Astrocyte of the spinal cord (primary cell): ENCODE data around the gene WRAP73.
A peak's percentile ranks its signal among the peaks of the same experiment; 100 is the strongest.

Source experiments
- DNase-seq: peaks from one replicate; pipeline ENCODE4 v3.0.0; 2011; ENCODE audit warnings: low read depth, low spot score
- H3K4me3 ChIP-seq: 2 replicates; pipeline ENCODE4 v1.5.1; 2011; ENCODE audit warnings: low read depth, mild to moderate bottlenecking, low read length, moderate library complexity
- CTCF ChIP-seq: IDR thresholded peaks from 2 replicates; pipeline ENCODE4 v1.5.1; 2012; ENCODE audit warnings: low read depth, mild to moderate bottlenecking, low read length, inconsistent platforms
- in situ Hi-C: cut with HindIII; loops from 2 replicates; pipeline ENCODE4 v1.10.0; 2017; ENCODE audit warnings: low sequenced_read_pairs

WRAP73 gene

GRCh38 chr1:3654549-3655281 lies 4.8 kb upstream of the WRAP73 start:
- H3K4me3 ChIP-seq: no peak overlapping the region
- no peak for TF ChIP-seq CTCF
- no peak for DNase-seq
- in situ Hi-C loops: no loop called here

GRCh38 chr1:3653286-3653618 lies 3.3 kb upstream of the WRAP73 start:
- no peak for DNase-seq
- in situ Hi-C loops: no loop called here
- H3K4me3 ChIP-seq: no peak overlapping the region
- no peak for TF ChIP-seq CTCF

DNA sequence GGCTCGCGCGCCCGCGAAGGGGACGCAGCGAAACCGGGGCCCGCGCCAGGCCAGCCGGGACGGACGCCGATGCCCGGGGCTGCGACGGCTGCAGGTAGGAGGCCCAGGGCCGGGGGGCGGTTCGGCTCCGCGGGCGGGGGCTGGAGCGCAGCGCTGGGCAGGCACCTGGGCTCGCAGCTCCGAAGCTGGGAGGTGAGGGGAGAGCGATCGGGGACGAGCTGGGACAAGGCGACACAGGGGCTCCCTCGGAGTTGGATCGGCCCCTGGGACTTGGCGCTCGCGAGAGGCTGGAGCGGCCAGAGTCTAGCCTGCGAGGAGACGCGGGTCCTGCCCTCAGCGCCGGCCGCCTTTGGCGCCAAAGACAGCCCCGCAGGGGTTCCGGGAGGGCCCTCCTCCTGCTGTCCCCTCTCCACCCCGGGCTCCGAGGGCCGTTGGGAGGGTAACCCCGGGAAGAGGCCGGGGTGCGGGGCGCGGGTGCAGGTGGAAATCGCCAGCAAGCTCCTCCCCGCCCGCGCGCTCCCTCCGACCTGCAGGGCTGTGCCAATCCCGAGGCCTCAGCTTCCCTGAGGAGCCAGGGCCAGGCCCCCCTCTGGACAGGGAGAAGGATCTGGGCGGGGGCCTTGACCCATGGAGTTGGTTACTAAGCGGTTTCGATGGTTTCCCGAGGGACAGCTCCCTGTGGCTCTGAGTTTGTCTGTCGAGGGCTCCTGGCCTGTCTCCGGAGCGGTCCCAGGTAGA lies 2.8 kb upstream of the WRAP73 start:
- in situ Hi-C loops: no loop called here
- H3K4me3 ChIP-seq: no peak overlapping the region
- TF ChIP-seq CTCF: no peak
- DNase-seq: no peak

DNA sequence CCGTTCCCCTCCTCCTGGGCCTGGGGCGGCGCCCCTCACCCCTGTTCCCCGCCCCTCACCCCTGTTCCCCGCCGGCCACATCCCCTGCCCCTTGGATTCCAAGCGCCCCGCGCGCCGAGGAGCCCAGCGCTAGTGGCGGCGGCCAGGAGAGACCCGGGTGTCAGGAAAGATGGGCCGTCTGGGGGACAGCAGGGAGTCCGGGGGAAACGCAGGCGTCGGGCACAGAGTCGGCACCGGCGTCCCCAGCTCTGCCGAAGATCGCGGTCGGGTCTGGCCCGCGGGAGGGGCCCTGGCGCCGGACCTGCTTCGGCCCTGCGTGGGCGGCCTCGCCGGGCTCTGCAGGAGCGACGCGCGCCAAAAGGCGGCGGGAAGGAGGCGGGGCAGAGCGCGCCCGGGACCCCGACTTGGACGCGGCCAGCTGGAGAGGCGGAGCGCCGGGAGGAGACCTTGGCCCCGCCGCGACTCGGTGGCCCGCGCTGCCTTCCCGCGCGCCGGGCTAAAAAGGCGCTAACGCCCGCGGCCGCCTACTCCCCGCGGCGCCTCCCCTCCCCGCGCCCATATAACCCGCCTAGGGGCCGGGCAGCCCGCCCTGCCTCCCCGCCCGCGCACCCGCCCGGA lies 2.1 kb upstream of the WRAP73 start, which contains the start of gene TP73:
TSS of gene TP73 (plus strand) at position 587 of the 618 bp plus-strand sequence. CDS start 29,850 bp downstream, outside the sequence.
- in situ Hi-C loops: no loop called here
- no peak for TF ChIP-seq CTCF
- DNase-seq: no peak
- no peak within 1 kb of the TSS for H3K4me3 ChIP-seq

DNA sequence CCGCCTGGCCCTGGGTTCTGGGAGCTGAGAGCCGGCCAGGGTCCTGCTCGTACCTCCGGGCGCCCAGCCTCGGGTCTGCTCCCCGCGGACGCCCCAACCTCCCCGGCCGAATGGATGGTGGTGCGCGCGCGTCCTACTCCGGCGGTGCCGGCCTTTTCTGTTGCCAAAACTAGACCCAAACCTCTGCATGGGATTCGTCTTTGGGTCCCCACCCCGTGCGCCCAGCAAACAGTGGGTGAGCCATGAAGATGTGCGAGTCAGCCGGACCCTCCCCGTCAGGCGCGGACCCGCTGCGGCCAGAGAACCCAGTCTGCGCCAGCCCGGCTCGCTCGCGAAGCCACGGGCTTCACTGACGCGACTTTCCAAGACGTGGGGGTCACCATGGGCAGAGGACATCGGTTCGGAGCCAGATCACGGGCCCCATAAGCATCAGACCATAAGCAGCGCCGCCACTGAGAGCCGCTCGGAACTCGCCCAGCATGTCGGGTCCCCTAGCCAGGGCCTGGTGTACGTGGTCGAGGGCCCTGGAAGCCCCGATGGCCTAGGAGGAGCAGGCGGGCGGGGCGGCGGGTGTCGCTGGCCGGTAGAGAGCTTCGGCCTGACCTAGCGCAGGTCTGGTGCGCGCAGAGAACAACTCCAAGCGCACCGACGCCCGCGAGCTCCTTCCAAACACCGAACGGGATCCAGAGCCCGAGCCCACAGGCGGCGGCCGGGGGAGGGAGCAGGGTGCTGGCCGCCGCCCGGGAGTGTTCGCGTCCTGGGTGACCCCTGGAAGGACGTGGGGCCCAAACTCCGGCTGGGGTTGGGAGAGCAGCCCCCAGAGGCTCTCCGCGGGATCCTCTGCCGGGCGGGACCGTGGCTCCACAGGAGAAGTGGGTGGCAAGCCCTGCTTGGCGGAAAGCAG lies 1.4 kb upstream of the WRAP73 start:
- TF ChIP-seq CTCF: no peak
- no peak overlapping the region for H3K4me3 ChIP-seq
- in situ Hi-C loops: no loop called here
- DNase-seq: peak; percentile 9

DNA sequence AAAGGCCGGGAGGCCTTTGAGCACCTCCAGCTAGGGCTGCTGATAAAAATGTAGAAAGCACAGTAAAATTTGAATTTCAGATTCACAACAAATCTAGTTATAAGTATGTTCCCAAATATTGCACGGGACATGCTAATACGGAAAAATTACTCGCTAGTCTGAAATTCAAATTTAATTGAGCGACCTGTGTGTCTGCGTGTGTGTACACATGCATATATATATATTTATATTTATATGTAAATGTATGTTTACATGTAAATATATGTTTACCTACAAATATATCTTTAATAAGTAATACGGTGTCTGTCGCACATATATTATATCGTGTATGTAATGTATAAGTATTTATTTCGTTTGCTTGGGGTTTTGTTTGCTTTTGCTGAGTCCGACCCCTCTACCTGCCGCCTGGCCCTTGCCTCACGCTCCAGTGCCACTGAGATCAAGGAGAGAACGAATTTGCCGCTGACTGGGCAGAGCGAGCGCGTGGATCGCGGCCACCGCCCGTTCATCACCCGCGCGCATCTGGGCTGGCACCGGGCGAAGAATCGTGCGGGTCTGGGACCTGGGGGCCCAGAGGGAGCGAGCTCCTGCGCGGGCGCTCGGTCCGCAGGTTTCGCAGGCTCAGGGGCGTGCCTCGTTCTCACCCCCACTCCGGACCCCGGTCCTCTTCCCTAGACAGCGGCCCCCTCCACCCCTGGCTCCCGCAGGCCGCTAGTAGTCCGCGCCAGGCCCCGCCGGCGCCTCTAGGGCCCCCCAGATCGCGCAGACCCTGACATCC lies 534 bp upstream of the WRAP73 start:
- no peak for TF ChIP-seq CTCF
- H3K4me3 ChIP-seq: peak overlapping the region; percentile 76
- no peak for DNase-seq
- in situ Hi-C loops: no loop called here
